Measurements from ENCODE around the gene LGR6.
"Not testable (repeated sequence)": the region's sequence is repeated elsewhere in the genome, so short reads cannot be mapped to it uniquely, and the experiment has no call there.

LGR6 gene

GRCh38 chr1:202176949-202177927, 16.4 kb upstream of the LGR6 start:
- DNase-seq = no peak

DNA sequence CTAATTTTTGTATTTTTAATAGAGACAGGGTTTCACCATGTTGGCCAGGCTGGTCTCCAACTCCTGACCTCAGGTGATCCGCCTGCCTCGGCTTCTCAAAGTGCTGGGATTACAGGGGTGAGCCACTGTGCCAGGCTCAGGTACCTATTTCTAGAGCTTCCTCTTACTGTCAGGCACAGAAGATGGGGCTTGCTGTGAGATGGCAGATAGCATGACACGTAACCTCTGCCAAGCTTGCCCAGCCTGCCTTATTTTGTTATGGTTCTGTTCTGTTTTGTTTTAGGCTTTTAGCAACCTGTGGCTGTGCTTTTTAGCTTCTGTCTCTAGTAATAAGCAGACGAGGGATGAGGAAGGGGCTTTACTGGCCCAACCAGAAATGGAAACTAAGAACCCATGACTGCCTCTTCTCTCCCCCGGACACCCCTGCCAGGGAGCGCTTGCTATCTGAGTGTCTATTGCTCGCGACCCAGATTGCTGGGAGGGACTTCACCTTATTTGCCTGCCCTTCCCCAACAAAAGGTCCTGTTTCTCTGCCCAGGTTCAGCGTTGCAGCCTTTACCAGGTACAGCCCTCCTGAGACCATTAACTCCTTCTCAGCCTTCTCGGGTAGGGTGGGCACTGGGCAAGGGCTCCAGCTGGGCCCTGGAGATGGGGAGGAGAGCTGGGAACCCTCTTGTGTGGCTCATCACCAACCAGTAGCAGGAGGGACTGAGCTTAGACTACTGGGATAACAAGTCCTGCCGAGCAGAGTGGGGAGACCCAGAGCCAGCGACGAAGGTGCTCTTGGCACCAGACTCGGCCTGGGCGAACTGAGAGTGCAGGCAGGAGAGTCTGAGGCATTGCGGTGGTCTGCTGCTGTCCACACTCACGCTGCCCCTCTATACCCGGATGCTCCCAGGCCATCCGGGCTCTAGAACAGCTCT, 13.5 kb upstream of the LGR6 start:
- no peak for DNase-seq

DNA sequence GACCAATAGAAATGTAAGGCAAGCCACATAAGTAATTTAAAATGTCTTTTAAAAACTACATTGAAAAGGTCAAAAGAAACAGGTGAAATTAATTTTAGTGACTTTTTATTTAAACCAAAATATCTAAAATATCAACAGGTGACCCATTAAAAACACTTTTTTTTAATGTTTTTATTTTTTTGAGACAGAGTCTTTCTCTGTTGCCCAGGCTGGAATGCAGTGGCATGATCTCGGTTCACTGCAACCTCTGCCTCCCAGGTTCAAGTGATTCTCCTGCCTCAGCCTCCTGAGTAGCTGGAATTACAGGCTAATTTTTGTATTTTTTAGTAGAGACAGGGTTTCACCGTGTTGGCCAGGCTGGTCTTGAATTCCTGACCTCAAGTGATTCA, 12.9 kb upstream of the LGR6 start:
- DNase-seq = not testable (repeated sequence)

- no peak for DNase-seq
Observed at GRCh38 chr1:202181586-202181985, 12.0 kb upstream of the LGR6 start.

DNA sequence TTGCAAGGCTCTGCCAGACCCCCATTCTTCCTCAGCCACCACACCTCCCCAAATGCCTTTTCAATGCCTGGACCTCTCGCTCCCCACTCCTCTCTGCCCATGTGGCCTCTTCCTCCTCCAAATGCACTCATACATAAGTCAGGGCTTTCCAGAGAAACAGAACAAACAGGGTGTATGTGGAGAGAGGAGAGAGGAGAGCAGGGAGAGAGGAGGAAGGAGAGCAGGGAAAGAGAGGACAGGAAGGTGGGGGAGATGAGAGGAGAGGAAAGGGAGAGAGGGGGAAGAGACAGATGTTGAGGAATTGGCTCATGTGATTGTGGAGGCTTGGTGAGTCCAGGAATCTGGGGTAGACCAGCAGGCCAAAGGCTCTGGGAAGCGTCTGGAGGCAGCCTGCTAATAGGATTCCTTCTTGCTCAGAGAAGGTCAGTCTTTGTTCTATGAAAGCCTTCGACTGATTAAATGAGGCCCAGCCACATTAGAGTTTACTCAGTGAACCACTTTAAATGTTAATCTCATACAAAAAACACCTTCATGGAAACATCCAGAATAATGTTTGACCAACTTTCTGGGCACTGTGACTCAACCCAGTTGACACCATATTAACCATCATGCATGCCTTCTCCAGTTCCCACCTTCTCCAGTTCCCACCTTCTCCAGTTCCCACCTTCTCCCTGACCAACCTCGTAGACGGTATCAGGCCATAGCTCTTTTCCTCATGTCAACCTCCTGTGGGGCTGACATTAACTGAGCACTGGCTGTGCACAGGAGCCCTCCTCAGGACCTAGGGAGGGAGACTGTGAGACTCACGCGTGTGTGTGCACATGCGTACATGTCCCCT, 11.3 kb upstream of the LGR6 start:
- DNase-seq = no peak

GRCh38 chr1:202184750-202185460, 8.7 kb upstream of the LGR6 start:
- DNase-seq = peak; percentile 46

DNA sequence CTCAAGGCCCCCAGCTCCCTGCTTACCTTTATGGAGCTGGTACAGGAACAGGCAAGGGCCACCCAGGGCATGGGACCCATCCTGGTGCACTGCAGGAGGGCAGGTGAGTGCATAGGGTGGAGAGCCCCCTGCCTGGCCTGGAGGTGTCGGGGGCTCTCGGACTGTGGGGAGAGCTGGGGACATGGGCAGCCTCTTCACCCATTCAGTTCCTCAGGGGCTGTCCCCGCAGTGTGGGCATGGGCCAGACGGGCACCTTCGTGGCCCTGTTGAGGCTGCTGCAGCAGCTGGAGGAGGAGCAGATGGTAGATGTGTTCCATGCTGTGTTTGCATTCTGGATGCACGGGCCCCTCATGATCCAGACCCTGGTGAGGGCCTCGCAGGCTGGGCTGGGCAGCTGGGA, 7.3 kb upstream of the LGR6 start:
- DNase-seq = no peak

GRCh38 chr1:202187041-202187671, 6.4 kb upstream of the LGR6 start:
- no peak for DNase-seq

GRCh38 chr1:202187697-202188407, 5.7 kb upstream of the LGR6 start:
- no peak for DNase-seq

GRCh38 chr1:202189001-202189790, 4.4 kb upstream of the LGR6 start:
- peak; percentile 61 for DNase-seq

DNA sequence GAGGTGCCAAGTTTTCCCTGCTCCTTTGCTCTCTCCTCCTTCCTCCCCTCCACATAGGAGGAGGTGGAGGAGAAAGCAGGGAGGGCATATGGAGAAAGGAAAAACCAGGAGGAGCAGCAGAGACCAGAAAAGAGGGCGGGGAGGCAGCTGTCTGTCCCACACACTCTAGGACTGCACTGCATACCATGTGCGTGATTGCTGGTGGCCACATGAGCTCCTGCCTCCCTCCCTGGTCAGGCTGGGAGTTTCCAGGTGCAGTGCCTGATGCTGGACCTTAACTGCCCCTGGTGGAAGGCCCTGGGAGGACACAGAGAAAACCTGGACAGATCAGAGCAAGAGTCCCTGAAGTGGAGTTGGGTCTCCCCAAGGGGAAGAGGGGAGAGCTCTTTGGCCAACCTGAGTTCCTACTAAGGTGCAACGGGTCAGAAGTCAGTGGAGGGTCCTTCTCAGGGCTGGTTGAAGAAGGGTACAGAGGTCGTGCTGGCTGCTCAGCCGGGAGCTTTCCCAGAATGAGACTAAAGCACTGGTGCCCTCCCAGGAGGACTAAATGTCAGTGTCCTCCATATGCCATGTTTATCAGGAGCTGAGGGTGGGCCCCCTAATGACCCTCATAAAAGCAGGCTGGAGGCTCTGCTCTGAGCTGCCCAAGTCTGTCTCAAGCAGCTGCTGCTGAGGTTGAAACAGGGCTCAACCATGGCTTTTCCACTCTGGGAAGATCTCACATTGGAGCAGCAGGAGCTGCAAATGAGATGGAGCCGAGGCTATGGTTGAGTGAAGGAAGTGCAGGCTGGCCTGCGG, 3.5 kb upstream of the LGR6 start:
- no peak for DNase-seq

GRCh38 chr1:202191391-202191790, 2.2 kb upstream of the LGR6 start:
- DNase-seq = not testable (repeated sequence)

GRCh38 chr1:202192770-202193613, 607 bp upstream of the LGR6 start:
- DNase-seq = peak; percentile 29

DNA sequence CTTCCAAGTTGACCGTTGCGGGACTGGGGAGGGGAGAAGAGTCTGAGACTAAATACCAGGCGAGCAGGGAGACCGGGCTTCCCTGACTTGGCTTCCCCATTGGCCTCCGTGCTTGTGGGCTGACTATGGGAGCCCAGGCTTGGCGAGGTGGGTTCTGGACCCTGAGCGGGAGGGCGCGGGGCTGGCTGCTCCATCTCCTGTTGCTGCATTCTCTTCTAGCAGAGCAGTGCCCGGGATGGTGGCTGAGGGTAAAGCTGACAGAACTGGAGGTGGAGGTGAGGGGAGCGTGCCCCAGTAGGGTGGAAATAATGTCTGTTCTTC, 689 bp downstream of the LGR6 start:
- DNase-seq = no peak

DNA sequence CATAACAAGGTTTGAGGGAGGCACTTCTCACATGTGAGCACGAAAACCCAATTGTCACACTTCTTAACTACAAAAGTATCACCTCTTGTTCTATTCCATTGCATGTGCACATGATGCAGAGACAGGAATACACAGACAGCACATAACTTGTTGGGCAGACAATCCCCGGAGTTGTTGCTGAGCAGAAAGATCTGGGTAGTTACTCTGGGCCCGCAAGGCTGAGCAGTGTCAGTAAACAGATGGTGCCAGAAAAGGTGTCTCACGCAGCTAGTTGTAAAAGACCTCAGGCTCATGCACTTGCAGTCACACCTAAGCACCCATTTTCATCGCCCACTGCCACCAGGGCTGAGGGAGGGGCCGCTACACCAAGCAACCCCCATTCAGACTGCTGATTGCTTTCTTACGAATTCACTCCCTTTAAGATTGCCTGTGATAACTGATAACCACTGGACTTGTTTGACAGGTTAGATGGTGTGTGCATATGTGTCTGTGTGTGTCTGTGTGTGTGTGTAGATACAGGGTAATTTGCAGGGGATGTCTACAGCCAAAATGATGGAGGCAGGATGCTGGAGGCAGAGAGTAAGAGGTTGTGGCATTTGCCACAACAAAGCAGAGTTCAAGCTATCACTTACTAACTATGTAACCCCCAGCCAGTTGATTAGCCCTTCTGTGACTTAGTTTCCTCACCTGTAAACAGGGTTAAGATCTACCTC, 4.2 kb downstream of the LGR6 start:
- DNase-seq = no peak

DNA sequence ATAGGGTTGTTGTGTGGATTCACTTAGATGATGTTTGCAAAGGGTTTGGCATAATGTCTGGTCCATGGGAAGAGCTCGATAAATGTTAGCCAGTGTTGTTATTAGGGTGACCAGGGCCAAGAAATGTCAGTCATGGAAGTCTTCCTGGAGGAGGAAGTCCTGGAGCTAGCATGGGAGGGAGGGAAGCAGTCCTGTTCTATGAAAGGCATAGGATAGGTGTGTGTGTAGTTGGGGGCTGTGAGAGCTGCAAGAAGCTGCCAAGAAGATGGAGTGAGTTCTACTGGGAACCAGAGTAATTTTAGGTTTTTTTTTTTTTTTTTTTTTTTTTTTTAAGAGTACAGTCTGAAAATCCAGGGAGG, 4.7 kb downstream of the LGR6 start:
- no peak for DNase-seq

DNA sequence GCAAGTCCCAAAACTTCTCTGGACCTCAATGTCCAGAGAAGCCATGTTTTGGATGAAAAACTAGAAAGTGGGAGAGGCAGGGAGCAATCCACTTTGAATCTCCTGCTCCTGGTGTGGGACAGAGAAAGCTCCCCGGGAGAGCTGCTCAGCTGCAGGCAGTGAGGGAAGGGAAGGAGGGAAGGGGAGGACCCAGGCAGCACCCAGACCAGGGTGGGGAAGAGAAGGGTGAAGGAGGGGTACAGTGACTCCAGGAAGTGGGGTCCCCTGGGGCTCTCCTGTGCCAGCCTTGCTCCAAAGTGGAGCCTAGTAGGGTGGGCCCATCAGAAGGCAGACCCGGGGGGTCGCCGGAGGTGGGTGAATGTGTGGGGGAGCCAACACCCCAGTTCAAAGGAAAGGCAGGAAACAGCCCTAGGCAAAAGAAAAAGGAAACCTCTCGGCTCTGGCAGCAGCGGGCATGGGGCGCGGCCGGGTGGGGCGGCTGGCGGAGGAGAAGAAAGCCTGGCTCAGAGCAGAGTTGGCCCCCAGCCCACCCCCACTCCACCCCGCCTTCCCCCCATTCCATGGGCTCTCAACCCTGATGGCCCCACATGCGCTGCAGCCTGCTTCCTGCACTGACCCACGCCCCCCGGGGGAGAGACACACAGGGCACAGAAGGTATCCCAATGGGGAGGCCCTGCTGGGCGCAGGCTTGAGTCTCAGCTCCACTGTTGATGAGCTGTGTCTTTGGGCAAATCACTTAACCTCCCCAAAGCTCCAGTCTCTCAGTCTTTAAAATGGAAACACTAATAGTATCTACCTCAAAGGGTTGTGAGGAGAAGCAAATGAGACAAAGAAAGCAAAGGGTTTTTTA, 5.7 kb downstream of the LGR6 start:
- DNase-seq = no peak

All from activated effector memory CD4-positive, alpha-beta T cell treated with Interleukin-2 at 50 U/mL for 16 hours (primary cell).